ENCODE measurements around the gene RPL12. TPM values are rescaled to one million over a fixed set of nuclear protein-coding genes. Genes with fewer than 3 reads are reported as not detected.
A peak's percentile ranks its signal among the peaks of the same experiment; 100 is the strongest.

Gene RPL12
- total and polyA plus RNA-seq, 2 of the 13 experiments (the other 11 are each of a cell fraction or from before 2014, with no cell fraction given), result 1,551 to 2,590 TPM

- TF ChIP-seq HMGXB4 (CRISPR knock-in tag; IDR thresholded peaks at IDR 0.05; ENCODE audit: borderline replicate concordance in 1 of 2, low read depth in 1 of 2) (peak; percentile 28 to 65; a peak in 3 of 4 replicates), MED8 (CRISPR knock-in tag; IDR thresholded peaks at IDR 0.05; ENCODE audit: insufficient replicate concordance) (no peak), ZBTB7B (CRISPR knock-in tag; IDR thresholded peaks at IDR 0.05) (peak; percentile 35; the same call in 1 of the 2 replicates), TFDP2 (CRISPR knock-in tag; IDR thresholded peaks at IDR 0.05) (peak; percentile 60), ZNF576 (CRISPR knock-in tag; IDR thresholded peaks at IDR 0.05) (no peak), YEATS2 (CRISPR knock-in tag; IDR thresholded peaks at IDR 0.05; ENCODE audit: borderline replicate concordance) (peak; percentile 92; the same call in 1 of the 2 replicates), NFKBIZ (CRISPR knock-in tag; IDR thresholded peaks at IDR 0.05) (0 out of 2 replicates have a peak, but pooled peaks have one; percentile 24), HDAC1 (CRISPR knock-in tag; IDR thresholded peaks at IDR 0.05) (peak; percentile 96), ZNF646 (CRISPR knock-in tag; IDR thresholded peaks at IDR 0.05) (no peak), ELF3 (CRISPR knock-in tag; IDR thresholded peaks at IDR 0.05) (peak; percentile 41), ZNF441 (CRISPR knock-in tag; IDR thresholded peaks at IDR 0.05; ENCODE audit: borderline replicate concordance) (peak; percentile 17; the same call in 1 of the 2 replicates), ZNF101 (CRISPR knock-in tag; IDR thresholded peaks at IDR 0.05; ENCODE audit: borderline replicate concordance, low read depth) (no peak), HOMEZ (CRISPR knock-in tag; IDR thresholded peaks at IDR 0.05; ENCODE audit: low read depth) (no peak), ZSCAN9 (CRISPR knock-in tag; IDR thresholded peaks at IDR 0.05; ENCODE audit: borderline replicate concordance) (0 out of 2 replicates have a peak, but pooled peaks have one; percentile 46), YEATS4 (CRISPR knock-in tag; IDR thresholded peaks at IDR 0.05; ENCODE audit: borderline replicate concordance) (peak; percentile 76), NR3C1 (CRISPR knock-in tag; IDR thresholded peaks at IDR 0.05) (no peak), ZNF83 (CRISPR knock-in tag; IDR thresholded peaks at IDR 0.05; ENCODE audit: borderline replicate concordance) (no peak)
Observed at GRCh38 chr9:127423934-127424675, 27.1 kb downstream of the RPL12 start, which contains the start of gene ZNF79 (continued).

Data from HepG2 (cell line).